ENCODE measurements around the gene SH2D2A. TPM values are rescaled to one million over a fixed set of nuclear protein-coding genes. Genes with fewer than 3 reads are reported as not detected.

SH2D2A gene
- polyA plus RNA-seq, 6 donors from 2014 or later, result 0.26 to 1.2 (median 0.31) TPM; not detected in 1

DNA sequence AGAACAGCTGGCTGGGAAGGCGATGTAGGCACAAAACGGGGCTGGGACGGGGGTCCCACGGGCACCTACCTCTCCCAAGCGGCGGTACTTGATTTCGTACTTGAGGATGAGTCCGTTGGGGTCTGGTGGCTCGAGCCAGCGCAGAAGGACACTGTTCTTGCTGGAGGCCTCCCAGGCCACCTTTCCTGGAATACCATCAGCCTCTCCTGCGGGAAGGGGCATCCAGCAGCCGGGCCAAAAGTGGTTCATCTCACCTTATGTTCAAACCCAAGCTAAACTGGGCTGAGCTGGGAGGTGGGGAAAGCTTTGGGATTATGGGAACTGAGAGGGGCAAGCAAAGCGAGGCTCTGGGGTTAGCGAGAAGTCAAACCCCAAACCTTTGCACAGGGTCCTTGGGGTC, 28.0 kb upstream of the SH2D2A start:
- DNase-seq, result no peak
- no peak for ATAC-seq (ENCODE audit: low read depth in 2 of 2)
- Mint-ChIP-seq H3K27ac (no peak overlapping the region), H3K36me3 (no peaks in the 10 kb centered on the region), H3K9me3 (no peaks in the 10 kb centered on the region), H3K27me3 (peaks cover 46 to 100% (median 99%) of the 10 kb centered on the region in 3 donors), H3K4me1 (peaks cover 18 to 24% (median 23%) of the 10 kb centered on the region in 3 donors), H3K4me3 (peak overlapping the region in 6 of 8 donors; percentile 25 to 62 (median 46))

DNA sequence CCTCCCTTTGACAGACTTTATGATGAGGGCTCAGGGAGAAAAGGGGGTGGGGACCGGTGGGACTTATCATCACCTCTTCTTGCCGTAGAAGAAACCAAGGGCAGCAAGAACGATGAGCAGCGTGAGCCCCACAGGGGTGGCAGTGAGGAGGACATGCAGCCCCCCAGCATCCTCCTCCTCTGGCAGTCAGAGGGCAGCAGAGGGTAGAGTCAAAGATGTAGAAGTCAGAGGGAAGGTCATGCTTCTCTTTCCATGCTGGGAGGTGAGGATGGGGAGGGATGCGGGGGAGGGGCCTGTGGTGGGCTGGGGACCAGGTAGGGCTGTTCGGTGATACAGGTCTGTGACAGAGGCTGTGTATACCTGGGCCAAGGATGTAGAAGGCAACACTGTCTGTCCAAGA, 27.5 kb upstream of the SH2D2A start:
- Mint-ChIP-seq H3K27ac (peak overlapping the region in 1 of 6 donors; percentile 74), H3K4me1 (peaks cover 18 to 23% (median 23%) of the 10 kb centered on the region in 3 donors), H3K9me3 (no peaks in the 10 kb centered on the region), H3K36me3 (no peaks in the 10 kb centered on the region), H3K4me3 (peak overlapping the region in 4 of 8 donors; percentile 16 to 80 (median 40)), H3K27me3 (peaks cover 43 to 97% (median 97%) of the 10 kb centered on the region in 3 donors)
- DNase-seq (no peak), ATAC-seq (ENCODE audit: low read depth in 2 of 2) (no peak)

DNA sequence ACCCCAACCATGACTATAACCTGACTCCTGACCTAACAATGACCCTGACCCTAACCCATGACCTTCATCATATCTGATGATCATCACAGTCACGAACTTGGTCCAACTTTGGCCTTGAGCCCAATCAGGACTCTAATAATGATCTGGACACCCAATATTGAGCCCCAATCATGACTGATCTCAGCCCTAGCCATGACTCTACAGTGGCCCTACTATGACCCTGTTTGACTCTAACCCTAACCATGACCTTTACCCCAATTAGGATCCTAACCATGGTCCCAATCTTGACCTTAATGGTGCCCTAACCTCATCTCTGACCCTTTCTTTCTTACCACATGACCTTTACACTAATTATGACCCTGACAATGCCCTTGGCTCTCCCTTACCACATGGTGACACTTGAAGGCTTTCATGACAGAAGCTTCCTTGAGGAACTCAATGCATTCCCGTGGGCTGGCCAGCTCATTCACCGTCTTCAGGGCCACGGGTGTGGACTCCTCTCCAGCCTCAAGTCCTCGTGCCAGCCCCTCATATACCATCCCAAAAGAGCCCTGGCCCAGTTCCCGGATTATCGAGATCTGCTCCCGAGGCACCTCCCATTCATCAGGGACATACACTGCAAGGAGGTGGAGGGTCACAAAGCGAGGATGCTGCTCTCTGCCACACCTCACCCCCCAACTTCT, 26.1 kb upstream of the SH2D2A start:
- DNase-seq (no peak), ATAC-seq (ENCODE audit: low read depth in 2 of 2) (no peak)
- Mint-ChIP-seq H3K27ac (peak overlapping the region in 1 of 6 donors; percentile 39), H3K4me1 (peaks cover 12 to 18% (median 17%) of the 10 kb centered on the region in 3 donors), H3K9me3 (no peaks in the 10 kb centered on the region), H3K27me3 (peaks cover 44 to 91% (median 90%) of the 10 kb centered on the region in 3 donors), H3K36me3 (no peaks in the 10 kb centered on the region), H3K4me3 (peak overlapping the region in 1 of 8 donors; percentile 41)

DNA sequence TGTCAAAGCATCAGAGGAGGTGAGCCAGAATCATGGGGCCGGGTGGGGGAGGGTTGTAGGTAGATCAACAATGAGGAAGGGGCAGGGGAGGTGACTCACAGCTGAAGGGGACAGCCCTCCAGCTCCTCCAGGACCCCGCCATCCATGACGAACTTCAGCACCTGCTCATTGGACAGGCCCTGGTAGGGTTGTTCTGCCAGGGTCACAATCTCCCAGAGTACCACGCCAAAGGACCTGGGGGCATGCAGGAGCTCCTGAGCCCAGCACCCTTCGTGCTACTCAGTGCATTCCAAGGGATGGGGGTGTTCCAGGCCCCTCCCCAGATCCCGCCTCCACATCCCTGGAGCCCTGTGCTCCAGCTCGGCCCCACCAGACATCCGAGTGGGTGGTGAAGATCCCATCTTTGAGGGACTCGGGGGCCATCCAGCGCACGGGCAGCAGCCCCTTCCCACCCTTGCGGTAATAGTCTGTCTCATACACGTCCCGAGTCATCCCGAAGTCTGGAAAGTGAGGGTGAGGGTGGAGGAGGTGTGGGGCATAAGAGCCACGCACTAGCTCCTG, 24.7 kb upstream of the SH2D2A start:
- Mint-ChIP-seq H3K27ac (no peak overlapping the region), H3K4me1 (peaks cover 12 to 18% (median 17%) of the 10 kb centered on the region in 3 donors), H3K27me3 (peaks cover 33 to 90% (median 87%) of the 10 kb centered on the region in 3 donors), H3K36me3 (no peaks in the 10 kb centered on the region), H3K4me3 (no peak overlapping the region), H3K9me3 (no peaks in the 10 kb centered on the region)
- DNase-seq, result no peak
- no peak for ATAC-seq (ENCODE audit: low read depth in 2 of 2)

DNA sequence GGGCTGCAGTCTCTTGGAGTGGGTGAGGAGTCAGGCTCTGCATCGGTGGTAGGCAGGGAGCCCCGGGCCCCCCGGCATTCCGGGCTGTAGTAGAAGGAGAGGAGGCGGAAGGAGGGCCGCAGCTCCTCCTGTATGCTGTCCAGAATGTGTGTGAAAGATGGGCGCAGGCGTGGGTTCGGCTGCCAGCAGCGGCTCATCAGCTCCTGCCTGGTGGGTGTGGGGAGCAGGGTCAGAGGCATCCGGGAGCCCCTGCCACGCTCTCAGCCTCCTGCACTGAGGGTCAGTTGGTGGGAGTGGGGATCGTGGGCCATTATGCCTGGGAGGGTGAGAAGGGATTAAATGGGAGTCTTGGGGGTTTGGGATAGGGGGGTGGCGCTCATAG, 24.2 kb upstream of the SH2D2A start:
- no peak overlapping the region for H3K4me3 Mint-ChIP-seq

DNA sequence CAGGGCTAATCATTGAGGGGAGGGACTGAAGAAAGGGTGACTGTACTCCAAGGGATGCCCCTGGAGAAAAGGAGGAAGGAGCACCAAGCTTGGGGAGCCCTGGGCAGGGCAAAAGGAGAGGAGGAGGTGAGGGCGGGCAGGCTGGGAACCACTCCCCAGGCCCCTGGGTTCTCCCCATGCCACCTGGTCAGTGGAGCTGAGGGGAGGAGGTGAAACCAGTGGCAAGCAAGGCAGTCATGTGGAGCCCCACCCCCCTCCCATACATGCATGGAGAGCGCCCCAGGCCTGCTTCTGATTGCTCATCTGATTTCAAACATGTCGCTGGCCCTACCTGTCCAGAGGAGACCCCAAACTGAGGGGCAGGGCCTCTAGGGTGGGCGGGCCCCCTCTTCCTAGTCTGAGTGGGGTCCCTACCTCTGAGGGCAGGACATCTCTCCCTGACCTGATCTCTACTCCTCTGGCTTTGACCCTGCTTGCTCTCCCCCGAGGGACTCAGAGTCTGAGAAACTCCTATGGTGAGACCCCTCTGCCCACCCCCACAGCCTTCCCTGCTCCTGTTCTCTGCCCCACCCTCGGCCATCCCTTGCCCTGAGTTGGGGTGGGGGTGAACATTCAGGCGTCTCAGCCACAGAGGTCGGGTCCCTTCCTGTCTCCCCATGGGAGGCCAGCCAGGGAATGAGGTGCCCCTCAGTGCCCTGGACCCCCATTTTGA, 23.7 kb upstream of the SH2D2A start:
- H3K36me3 Mint-ChIP-seq, result no peaks in the 10 kb centered on the region
- no peak for ATAC-seq (ENCODE audit: low read depth in 2 of 2)
- H3K27ac Mint-ChIP-seq, result no peak overlapping the region
- no peak for DNase-seq
- peaks cover 25 to 90% (median 86%) of the 10 kb centered on the region in 3 donors for H3K27me3 Mint-ChIP-seq
- peaks cover 9 to 14% (median 11%) of the 10 kb centered on the region in 3 donors for H3K4me1 Mint-ChIP-seq
- H3K4me3 Mint-ChIP-seq, result no peak overlapping the region
- no peaks in the 10 kb centered on the region for H3K9me3 Mint-ChIP-seq

More for the DNA sequence above, 24.2 kb upstream of the SH2D2A start:
- Mint-ChIP-seq H3K4me1 (peaks cover 12 to 18% (median 14%) of the 10 kb centered on the region in 3 donors), H3K27me3 (peaks cover 29 to 90% (median 87%) of the 10 kb centered on the region in 3 donors), H3K9me3 (no peaks in the 10 kb centered on the region), H3K27ac (no peak overlapping the region), H3K36me3 (no peaks in the 10 kb centered on the region)
- DNase-seq (no peak), ATAC-seq (ENCODE audit: low read depth in 2 of 2) (no peak)

DNA sequence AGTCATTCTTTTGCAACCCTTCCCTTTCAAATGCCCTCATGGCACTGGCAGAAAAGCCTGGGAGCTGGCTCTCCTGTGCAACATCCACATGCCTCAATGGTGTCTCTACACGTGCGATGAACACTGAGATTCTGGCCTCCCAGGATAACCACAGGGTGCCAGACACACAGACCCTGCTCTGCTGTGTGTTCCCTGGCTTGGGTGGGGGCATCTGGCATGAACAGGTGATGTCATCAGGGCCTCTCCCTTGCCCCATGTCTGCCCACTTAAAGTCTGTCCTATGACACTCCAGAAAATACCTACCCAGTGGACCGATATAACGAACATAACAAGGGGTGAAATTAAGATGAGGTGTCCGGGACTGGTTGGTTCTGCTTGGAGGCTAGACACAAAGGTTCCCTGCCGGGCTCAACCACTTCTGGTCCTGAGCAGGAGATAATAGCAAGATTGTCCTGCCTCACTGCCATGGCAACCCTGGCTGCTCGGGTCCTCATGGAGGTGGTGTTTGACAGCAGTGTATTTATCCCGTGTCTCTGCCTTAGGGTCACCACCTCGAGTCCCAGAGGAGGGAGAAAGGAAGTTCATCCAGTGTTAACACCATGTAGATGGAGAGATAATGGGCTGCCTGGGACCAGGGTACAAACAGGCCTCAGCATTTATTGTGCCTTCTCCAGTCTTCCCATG, 22.9 kb upstream of the SH2D2A start:
- Mint-ChIP-seq H3K27ac (no peak overlapping the region), H3K4me1 (peaks cover 4 to 7% (median 6%) of the 10 kb centered on the region in 3 donors), H3K27me3 (peaks cover 29 to 90% (median 83%) of the 10 kb centered on the region in 3 donors), H3K9me3 (no peaks in the 10 kb centered on the region), H3K4me3 (no peak overlapping the region), H3K36me3 (no peaks in the 10 kb centered on the region)
- DNase-seq (no peak), ATAC-seq (ENCODE audit: low read depth in 2 of 2) (no peak)

DNA sequence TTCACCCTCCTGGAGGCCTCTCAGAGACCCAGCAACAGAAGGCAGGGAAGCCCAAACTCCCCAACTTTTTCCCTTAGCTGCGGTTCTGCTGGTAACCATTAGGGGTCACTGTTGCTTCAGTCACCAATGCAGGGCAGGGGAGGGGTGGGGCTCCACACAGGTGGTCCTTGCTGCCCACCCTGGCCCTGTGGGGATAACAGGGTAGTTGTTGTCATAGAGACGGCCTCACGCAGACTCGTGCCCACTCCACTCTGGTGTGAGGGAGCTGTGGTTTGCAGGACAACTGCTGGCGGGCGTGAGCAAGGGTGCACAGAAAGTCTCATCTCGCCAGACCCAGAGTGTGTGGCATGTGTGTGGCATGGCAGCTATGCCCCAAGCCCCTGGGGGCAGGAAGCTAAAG, 22.3 kb upstream of the SH2D2A start:
- Mint-ChIP-seq H3K4me1 (peaks cover 1 to 2% (median 2%) of the 10 kb centered on the region in 3 donors), H3K27ac (peak overlapping the region in 1 of 6 donors; percentile 4)
- peak; percentile 28 to 55 for ATAC-seq (ENCODE audit: low read depth in 2 of 2)

DNA sequence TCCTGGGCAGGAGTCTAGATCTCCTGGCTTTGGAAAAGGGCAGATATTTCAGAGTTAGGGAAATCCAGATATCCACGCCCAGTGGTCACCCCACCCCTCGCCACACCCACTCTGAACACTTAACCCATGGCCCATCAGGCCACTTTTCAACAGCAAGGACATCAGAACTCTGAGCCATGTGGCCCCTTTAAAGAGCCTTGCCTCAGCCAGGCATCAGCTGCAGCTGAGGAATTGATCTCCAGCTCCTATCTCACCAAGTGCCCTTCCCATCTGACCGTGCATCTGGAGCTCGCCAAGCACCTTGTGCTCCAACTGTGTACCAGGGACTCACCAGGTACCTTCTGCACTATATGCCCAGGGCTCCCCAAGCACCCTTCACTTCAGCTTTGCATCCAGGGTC, 20.2 kb upstream of the SH2D2A start:
- no peaks in the 10 kb centered on the region for H3K9me3 Mint-ChIP-seq
- H3K4me3 Mint-ChIP-seq, result no peak overlapping the region
- peak overlapping the region in 1 of 6 donors; percentile 52 for H3K27ac Mint-ChIP-seq
- ATAC-seq (ENCODE audit: low read depth in 2 of 2) (no peak), DNase-seq (no peak)
- H3K27me3 Mint-ChIP-seq, result peaks cover 38 to 84% (median 79%) of the 10 kb centered on the region in 3 donors
- no peaks in the 10 kb centered on the region for H3K36me3 Mint-ChIP-seq
- no peaks in the 10 kb centered on the region for H3K4me1 Mint-ChIP-seq

More for the DNA sequence above, 22.3 kb upstream of the SH2D2A start:
- Mint-ChIP-seq H3K9me3 (no peaks in the 10 kb centered on the region), H3K4me3 (no peak overlapping the region), H3K36me3 (no peaks in the 10 kb centered on the region), H3K27me3 (peaks cover 30 to 90% (median 83%) of the 10 kb centered on the region in 3 donors)
- peak; percentile 13 for DNase-seq

DNA sequence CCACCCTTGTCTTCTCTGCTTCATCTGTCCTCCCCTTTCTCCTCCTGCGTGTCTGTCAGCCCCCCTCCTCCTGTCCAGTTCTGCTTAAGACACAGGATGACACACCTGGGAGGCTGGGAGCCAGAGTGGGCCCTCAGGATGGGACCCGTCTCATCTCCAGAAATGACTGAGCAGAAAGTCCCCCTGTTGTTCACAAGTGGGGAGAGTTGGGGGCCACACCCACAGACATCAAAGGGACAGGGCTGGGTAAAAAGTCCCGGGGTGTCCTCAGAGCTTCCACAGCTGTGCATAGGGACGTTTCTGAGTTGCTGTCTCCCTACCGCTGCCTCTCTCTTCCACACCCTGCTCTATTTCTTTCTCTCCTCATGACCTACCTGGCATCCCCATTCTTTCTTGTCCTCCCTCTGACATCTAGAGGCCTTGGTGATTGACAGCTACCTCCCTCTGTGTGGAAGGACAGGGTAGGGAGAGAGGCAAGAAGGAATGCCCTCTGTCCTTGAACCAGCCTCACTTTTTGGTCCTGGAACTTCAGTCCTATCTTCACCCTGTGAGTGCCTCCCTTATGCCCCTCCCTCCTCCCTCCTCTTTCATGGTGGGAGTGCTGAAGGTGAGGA, 19.5 kb upstream of the SH2D2A start:
- H3K4me3 Mint-ChIP-seq, result no peak overlapping the region
- H3K9me3 Mint-ChIP-seq, result no peaks in the 10 kb centered on the region
- H3K36me3 Mint-ChIP-seq, result no peaks in the 10 kb centered on the region
- no peak for ATAC-seq (ENCODE audit: low read depth in 2 of 2)
- no peaks in the 10 kb centered on the region for H3K4me1 Mint-ChIP-seq
- DNase-seq, result no peak
- peaks cover 42 to 84% (median 80%) of the 10 kb centered on the region in 3 donors for H3K27me3 Mint-ChIP-seq
- no peak overlapping the region for H3K27ac Mint-ChIP-seq

DNA sequence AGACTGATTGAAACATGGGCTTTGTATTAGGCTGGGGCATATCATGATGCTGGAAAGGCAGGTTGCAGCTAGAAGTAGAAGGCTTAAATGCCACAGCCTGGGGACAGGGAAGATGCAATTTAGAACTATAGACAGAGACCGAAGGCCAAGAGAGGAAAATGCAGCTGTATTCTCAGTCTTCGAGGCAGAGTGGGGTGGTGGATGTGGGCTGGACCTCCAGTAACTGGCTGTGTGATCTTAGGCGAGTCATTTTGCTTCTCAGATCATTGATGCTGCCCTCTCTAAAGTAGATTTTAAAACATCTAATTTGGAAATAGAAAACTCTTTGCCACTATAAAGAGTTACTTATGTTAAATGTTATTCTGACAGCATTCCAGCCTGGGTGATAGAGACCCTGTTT, 17.7 kb upstream of the SH2D2A start:
- Mint-ChIP-seq H3K27me3 (peaks cover 46 to 80% (median 73%) of the 10 kb centered on the region in 3 donors), H3K4me1 (no peaks in the 10 kb centered on the region), H3K4me3 (no peak overlapping the region), H3K27ac (peak overlapping the region in 1 of 6 donors; percentile 12), H3K9me3 (no peaks in the 10 kb centered on the region), H3K36me3 (no peaks in the 10 kb centered on the region)
- ATAC-seq (ENCODE audit: low read depth in 2 of 2) (no peak), DNase-seq (no peak)

DNA sequence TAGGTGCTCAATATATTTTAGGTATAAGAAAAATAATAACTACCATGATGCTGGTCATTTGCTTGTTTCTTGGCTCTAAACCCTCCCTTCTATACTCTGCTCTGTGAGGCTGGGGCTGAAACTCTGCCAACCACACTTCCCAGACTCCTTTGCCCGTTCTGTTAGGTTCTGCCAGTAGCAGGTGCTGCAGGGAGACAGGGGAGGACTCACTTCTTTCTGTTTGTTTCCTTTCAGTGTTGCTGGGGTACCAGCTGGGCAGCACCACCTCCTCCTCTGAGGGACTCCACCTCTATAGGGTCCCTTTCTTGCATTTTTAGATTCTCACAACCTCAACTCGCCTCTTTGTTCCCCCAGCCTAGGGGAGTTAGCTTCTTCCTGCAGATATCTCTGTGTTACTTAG, 17.0 kb upstream of the SH2D2A start:
- no peaks in the 10 kb centered on the region for H3K9me3 Mint-ChIP-seq
- DNase-seq, result no peak
- no peak for ATAC-seq (ENCODE audit: low read depth in 2 of 2)
- peaks cover 41 to 82% (median 76%) of the 10 kb centered on the region in 3 donors for H3K27me3 Mint-ChIP-seq
- no peaks in the 10 kb centered on the region for H3K36me3 Mint-ChIP-seq
- no peak overlapping the region for H3K27ac Mint-ChIP-seq
- no peak overlapping the region for H3K4me3 Mint-ChIP-seq
- no peaks in the 10 kb centered on the region for H3K4me1 Mint-ChIP-seq

DNA sequence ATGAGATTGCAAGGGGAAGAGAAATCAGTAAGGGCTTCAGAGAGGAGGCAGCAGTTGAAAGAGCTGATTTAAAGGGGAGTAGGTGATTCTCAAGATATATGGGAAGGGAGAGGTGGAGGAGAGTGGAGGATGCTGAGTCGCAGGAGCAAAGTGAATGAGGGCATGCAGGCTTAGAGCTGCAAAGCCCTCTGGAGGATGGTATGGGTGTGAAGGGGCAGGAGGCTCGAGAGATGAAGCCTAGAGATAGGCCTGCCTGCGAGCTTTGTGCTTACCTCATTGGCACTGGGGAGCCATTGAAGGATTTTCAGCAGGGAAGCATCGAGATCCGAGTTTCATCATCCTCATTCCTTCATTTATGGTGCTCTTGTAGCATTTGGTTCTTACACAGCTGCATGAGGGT, 15.8 kb upstream of the SH2D2A start:
- ATAC-seq (ENCODE audit: low read depth in 2 of 2) (no peak), DNase-seq (no peak)
- no peaks in the 10 kb centered on the region for H3K4me1 Mint-ChIP-seq
- H3K27ac Mint-ChIP-seq, result no peak overlapping the region
- H3K9me3 Mint-ChIP-seq, result no peaks in the 10 kb centered on the region
- peaks cover 34 to 83% (median 77%) of the 10 kb centered on the region in 3 donors for H3K27me3 Mint-ChIP-seq
- H3K4me3 Mint-ChIP-seq, result no peak overlapping the region
- no peaks in the 10 kb centered on the region for H3K36me3 Mint-ChIP-seq
